Activated effector memory CD4-positive, alpha-beta T cell treated with Interleukin-2 at 50 U/mL for 16 hours (primary cell): ENCODE results near the gene PLA2G4C.

Experiments
- DNase-seq: peaks from one replicate; pipeline ENCODE4 v3.0.0-alpha.2; 2020

PLA2G4C gene, protein sequence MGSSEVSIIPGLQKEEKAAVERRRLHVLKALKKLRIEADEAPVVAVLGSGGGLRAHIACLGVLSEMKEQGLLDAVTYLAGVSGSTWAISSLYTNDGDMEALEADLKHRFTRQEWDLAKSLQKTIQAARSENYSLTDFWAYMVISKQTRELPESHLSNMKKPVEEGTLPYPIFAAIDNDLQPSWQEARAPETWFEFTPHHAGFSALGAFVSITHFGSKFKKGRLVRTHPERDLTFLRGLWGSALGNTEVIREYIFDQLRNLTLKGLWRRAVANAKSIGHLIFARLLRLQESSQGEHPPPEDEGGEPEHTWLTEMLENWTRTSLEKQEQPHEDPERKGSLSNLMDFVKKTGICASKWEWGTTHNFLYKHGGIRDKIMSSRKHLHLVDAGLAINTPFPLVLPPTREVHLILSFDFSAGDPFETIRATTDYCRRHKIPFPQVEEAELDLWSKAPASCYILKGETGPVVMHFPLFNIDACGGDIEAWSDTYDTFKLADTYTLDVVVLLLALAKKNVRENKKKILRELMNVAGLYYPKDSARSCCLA

GRCh38 chr19:48110350-48110966 is at the start of gene PLA2G4C:
TSS of gene PLA2G4C (minus strand) at chr19:48110817. CDS start at chr19:48106529, 4,288 bp downstream.
- DNase-seq: peak; percentile 64

DNA sequence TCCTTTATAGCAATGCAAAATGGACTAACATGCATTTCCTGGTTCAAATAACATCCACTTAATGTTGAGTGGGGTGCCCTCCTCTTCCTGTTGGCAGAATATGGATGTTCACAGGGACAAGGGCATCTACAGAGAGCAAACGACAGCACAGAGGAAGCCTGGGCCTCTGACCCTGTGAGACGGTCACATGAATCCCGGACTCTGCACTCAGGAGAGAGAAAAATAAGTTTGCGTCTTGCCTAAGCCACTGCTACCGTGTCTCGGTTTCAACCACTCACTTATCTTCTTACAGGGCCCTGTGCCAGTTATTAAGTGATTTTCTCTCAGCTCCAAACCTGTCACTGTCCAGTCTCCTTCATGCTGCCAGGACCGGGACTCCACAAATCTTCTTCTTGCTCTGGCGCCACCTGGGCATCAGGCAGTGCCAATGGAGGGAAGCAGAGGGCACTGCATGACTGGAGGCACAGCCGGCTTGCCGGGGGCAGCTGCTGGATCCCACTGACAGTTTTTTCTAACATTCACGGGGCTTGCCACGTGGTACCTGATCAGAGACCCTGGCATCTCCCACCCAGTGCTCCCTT is 47.7 kb upstream of the PLA2G4C start:
- DNase-seq: no peak

- no peak for DNase-seq
These were observed 43.4 kb upstream of the PLA2G4C start for GRCh38 chr19:48154003-48154402.

- peak; percentile 53 for DNase-seq
These were observed 41.9 kb upstream of the PLA2G4C start for GRCh38 chr19:48152551-48152950.

- DNase-seq: no peak
These were observed 38.8 kb upstream of the PLA2G4C start for GRCh38 chr19:48149430-48149829.

DNA sequence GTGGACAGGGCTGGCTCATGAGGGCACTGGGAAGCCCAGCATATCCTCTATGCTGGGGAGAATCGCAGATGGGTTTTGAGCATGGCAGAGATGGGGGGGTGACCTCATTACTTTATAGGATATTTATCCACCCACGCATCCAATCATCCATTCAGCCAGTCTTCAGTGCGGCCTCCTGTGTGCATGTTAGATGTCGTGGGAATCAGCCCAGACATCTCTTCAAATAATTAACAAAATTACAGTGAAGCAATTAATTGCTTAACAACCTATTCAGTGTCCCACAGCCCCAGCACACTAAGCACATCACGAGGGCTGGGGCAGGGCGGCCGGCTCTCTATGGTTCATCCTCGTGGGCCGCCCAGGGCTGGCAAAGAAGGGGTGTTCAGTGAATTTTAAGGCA is 38.0 kb upstream of the PLA2G4C start:
- no peak for DNase-seq

DNA sequence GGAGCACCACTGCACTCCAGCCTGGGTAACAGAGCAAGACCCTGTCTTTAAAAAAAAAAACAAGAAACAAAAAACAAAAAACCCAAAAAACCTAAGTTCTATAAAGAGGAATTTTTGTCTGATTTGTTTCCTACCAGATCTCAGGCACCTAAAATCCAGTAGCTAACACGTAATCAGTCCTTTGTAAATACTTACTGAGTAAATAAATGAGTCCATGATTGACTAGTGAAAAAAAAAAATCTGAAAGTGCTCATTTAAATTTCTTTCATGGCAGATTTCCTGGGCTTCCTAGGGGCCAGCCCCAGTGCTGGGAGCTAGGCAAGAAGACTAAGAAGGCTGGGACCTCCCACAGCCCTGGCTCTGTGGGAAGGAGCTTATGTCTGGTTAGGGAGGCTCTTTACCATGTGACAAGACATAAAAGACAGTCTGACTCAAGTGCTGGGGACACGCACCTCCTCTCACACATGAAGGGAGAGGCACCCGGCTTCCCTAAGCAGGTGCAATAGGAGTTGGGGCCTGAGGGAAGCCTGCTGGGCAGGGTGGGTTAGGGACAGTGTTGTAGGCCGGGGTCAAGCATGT is 37.1 kb upstream of the PLA2G4C start:
- no peak for DNase-seq

DNA sequence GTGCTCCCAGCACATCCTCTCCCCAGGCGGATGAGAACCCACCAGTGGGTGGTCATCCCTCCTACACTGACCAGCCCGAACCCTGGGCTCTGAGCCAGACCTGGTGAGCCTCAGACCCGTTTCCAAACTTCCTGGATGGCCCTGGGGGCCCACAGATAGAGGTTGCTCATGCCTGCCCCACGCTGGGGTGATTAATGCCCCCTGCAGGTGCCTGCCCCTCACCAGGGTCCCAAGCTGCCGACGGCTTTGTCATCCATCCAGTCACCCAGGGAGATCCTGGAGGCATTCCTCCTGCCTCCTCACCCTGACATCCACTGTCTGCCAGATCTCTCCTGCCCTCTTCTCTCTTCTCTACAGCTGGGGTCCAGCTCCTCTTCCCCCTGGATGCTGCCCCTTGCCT is 28.4 kb upstream of the PLA2G4C start:
- DNase-seq: no peak

GRCh38 chr19:48137411-48137810 is 26.8 kb upstream of the PLA2G4C start:
- no peak for DNase-seq

DNA sequence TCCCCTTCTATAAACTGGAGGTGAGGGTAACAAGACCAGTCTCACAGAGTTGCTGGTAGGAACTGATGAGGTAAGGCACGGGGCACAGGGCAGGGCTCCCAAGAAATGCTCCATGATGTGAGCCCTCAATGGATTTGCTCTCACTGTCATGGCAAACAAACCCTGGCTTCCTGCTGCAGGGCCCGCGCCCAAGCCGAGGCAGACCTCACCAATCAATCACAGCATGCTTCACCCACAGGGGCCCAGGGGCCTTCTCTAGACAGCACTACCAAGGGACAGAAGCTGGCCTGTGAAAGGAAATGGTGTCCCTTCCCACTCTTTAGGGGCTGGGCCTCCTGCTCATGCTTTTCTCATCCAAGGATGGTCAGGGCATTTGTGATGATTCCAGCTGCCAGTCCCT is 25.9 kb upstream of the PLA2G4C start:
- no peak for DNase-seq

DNA sequence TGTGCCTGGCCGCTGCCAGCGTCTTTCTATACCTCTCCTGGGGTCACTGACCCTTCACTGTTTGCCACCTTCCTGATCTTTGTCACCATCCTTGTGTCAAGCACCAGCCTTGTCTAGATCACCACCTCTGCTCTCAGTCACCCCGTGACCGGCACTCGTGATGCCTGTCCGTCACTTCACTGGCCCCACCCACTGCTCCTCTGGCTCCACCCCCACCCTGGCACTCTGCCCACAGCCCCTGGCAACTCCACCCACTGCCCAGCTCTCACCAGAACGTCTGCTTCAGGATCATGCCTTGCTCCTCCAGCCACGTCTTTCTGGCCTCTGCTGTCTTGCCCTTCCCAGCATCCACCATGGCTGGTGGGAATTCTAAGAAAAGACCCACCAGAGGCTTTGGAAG is 24.8 kb upstream of the PLA2G4C start:
- no peak for DNase-seq

DNA sequence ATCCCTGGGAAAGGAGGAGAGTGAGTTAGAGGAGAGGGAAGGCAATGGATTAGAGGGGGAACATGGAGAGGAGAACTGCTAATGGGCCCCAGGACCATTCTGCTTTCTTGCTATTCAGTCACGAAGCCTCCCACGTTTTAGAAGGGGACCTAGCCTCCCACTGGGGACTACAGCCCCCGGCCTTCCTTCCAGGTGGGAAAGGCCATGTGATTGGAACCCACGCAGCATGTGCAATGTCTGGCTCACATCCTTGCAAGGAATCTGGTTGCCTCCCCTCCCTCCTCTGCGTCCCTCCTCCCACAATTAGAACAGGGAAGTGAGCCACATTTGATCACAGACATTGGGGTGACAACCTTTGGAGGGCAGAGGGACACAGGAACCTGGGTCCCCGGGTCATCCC is 22.5 kb upstream of the PLA2G4C start:
- no peak for DNase-seq

- DNase-seq: no peak
These were observed 16.9 kb upstream of the PLA2G4C start for GRCh38 chr19:48127561-48127960.

GRCh38 chr19:48123907-48124651 is 13.5 kb upstream of the PLA2G4C start:
- DNase-seq: no peak

GRCh38 chr19:48122421-48122820 is 11.8 kb upstream of the PLA2G4C start:
- DNase-seq: no peak

- DNase-seq: no peak
These were observed 11.3 kb upstream of the PLA2G4C start for GRCh38 chr19:48121909-48122371.

GRCh38 chr19:48121066-48121465 is 10.4 kb upstream of the PLA2G4C start:
- no peak for DNase-seq

GRCh38 chr19:48120505-48120904 is 9.9 kb upstream of the PLA2G4C start:
- no peak for DNase-seq

- no peak for DNase-seq
These were observed 7.5 kb upstream of the PLA2G4C start for GRCh38 chr19:48118131-48118517.

GRCh38 chr19:48117515-48118130 is 7.0 kb upstream of the PLA2G4C start:
- no peak for DNase-seq

DNA sequence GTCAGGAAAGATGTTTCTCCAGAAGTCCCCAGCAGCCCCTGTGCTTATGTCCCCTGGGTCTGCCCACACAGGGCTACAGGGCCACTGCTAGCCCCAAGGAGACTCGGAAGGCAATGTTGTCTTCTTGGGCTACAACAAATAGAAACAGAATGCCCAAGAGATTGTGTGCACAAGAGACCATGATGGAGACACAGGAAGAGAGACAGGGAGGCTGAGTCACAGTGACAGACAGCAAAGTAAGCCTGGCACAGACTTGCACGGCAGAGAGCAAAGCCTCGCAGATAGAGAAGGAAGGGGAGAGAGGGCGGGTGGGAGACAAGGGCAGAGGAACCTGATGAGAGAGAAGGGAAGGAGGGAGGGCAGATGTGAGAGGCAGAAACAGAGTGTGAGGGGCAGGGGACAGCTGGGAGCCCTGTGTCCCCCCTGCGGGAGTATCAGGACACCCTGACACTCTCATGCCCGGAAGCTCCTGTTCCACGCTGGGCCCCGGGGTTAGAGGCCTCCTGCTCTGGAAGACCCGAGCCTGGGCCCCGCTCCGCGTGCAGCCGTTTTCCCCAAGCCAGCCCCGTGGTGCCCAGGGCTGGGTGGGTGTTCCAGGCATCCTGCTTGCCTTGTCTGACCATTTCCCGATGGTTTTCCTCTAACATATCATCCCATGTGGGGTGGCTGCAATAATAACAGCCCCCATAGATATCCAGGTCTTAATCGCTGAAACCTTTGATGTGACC is 2.7 kb upstream of the PLA2G4C start:
- DNase-seq: no peak

GRCh38 chr19:48111280-48111679 is 663 bp upstream of the PLA2G4C start:
- no peak for DNase-seq
